HG03025 (cell line): Measurements from ENCODE around the gene STT3B.

Source experiments
- ATAC-seq: cut with Tn5 transposase; IDR thresholded peaks from one replicate; pipeline ENCODE4 v1.9.1; 2021; ENCODE audit warnings: mild to moderate bottlenecking, moderate library complexity; ENCODE audit not compliant: unreplicated experiment, low FRiP score

Gene STT3B

DNA sequence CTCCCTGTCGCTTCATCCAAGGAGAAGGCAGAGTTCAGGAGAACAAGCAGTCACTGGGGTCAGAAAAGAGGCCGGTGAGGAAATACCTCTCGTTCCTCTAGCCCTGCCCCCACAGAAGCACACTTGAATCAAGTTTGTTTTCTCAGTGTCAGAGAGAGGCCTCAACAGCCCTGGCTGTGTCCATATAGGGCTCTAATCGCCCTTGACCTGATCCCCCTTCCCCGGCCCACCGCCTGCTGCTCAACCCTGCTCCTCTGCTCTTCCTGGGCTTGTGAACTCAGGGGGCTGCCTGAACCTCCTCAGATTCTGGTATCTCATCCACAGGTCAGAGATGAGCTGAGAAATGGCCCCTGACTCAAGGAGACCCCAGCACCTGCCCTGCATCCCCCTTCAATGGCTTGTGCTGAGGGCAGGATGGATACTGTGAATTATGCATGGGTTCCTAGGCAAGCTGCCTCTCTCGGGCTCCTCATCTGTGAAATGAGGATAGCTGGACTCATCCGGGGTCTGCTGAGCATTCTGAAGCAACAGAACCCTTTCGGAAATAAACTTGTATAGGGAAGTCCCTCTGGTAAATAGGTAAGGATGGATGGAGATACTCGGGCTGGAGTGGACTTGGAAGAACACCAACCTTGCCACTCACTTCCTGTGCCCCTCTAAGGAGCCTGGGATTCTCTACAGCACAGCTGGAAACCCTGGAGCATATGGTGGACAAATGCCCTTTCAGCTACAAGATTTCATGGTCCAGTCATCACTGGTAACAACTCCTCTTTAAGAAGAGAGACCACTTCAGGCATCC, 147.5 kb downstream of the STT3B start:
- ATAC-seq, result no peak
